OCI-M2 (cell line): Measurements from ENCODE around the gene PDE6A.

Experiments used
- DNase-seq: peaks from one replicate; lab custom pipeline; 2025; ENCODE audit not compliant: unreplicated experiment; lab: John Stamatoyannopoulos, UW

PDE6A gene

DNA sequence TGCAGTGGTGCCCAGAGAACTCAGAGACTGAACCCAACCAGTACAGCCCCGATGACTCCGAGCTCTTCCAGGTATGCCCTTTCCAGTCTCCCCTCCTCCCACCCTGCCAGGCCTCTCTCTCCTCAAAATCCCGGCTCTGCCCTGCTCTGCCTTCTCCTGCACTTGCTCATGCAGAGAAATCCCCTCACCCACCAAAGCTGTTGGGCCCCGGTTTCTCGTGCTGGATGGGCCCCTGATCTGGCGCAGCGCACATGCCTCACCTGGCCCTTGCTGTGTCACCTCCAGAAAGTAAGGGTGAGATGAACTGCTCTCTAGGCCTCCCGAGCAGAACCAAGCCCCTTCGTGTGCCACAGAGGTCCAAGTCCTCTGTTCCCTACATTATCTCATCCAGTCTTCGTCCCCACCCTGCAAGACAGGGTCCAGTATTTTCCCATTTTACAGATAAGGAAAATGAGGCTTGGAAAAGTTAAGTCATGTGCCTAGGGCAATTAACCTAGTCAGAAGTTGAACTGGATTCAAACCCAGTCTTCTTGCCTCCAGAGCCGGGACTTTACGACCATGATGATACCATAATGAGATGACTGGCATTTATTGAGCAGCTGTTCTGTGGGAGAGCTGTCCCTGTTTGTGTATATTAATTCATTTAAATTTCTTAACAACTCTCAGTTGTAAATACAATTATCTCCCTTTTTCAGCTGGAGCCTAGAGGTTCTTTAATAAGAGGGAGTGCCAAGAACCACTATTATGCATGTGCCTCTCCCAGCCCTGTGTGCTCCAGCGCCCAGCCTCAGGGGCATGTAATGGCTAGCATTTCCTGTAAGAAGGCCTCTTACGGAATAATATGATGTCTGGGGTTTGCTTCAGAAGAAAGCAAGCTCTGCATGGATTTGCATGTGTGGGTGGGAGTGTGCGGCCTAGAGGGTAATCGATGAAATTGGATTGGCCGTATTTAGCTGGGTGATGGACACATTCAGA lies 123.8 kb downstream of the PDE6A start:
- DNase-seq = no peak

DNA sequence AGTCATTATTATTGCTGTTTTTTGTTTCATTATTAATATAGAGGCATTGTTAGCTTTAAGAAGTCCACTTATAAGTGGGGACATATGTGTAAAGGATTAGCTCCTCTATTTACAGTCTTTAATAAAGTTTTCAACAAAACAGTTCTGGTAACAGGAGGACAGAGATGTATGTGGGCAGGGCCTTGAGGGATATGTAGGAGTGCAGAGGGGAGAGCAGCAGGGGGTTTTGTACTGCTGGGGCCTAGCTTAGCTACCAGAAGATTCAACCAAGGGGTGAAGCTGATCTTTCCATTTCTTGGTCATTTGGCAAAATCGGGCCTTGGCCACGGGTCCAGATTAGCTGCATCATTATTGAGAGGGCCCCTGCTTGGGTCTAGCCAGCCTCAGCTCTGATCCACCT lies 124.6 kb downstream of the PDE6A start:
- DNase-seq = no peak

DNA sequence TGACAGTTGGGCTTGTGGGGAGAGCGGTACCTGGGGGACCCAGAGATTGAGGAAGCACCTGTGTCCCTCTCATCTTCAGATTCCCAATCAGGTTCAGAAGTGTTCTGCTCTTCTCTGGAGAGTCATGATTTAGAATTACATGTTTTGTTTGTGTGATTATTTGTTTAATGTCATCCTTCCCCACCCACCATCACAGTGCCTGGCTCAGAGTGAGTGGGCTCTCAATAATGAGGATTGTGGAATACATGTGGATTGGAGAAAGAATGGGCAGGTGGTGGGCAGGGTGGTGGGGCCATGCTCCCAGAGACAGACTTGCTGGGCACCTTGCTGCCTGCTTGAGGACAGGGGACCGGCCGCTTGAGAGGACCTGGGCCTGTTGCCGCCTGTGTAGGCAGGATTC lies 126.5 kb downstream of the PDE6A start:
- DNase-seq = no peak

DNA sequence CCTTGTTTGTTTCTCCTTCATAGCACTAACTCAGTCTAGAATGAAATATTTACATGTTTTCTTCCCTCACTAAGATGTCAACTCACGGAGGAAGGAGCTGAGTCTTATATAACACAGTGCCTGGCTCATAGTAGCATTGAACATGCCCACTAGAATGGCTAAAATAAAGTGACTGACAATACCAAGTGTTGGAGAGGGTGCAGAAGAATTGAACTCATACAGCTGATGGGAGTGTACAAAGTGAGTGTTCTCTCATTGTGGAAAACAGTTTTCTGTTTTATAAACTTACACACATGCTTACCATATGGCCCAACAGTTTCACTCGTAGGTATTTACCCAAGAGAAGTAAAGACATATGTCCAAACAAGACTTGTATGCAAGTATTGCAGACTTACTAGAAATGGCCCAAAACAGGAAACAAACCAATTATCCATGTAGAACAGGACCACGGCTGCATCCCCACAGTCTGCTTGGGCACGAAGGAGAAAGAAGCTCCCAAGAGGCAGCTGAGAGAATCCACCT lies 127.0 kb downstream of the PDE6A start:
- DNase-seq = no peak

DNA sequence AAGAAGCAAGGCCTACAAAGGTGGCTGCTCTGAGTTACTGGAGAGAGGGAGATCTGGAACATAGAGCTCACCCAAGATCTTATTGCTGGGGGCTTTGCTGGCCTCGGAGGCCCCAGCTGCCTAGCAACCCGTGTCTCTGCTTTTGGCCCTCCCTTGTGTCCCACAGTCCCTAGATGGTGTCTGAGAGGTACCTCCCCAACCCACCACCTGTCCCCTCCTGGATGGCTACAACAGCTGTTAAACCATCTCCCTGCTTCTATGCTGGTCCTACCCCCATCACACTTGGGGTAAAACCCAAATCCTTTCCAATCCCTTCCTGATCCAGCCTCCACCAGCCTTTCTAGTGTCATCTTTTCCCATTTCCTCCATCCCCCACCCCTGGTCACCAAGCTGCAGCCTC lies 127.9 kb downstream of the PDE6A start:
- no peak for DNase-seq

DNA sequence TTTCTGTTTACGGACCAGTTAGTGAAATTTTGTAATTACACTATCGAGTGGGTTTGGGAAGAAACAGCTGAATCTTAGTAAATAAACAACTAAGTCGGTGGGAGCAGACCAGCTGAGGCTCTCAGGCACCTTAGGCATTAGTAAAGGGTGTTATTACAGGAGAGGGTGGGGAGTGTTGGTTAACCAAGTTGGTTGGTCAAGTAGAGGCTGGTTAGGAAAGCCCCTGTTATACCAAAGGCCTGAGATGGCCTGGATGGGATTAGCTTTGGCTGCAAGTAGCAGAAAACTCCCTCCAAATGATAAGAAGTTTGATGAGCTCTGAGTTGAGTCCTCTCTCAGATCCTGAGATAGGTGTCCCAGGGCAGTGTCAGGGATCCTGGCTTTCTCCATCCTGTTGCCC lies 133.1 kb downstream of the PDE6A start:
- DNase-seq = no peak

DNA sequence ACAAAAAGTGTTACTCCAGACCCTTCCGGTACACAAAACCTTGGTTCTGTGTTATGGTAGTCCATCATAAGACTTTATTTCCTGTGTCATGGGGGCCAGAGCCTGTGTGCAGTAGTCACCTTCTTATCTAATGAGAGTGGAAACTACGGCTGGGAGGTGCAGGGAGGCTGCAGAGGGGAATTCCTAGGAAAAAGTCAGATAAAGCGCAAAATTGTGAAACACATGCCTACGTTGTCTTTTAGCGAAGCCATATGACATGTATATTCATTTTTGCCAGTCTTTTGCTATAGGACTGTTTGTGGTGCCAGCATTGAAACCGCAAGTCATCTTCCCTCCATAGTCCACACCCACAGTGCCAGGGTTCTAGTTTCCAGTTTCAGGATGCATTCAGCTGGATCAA lies 133.7 kb downstream of the PDE6A start:
- no peak for DNase-seq

DNA sequence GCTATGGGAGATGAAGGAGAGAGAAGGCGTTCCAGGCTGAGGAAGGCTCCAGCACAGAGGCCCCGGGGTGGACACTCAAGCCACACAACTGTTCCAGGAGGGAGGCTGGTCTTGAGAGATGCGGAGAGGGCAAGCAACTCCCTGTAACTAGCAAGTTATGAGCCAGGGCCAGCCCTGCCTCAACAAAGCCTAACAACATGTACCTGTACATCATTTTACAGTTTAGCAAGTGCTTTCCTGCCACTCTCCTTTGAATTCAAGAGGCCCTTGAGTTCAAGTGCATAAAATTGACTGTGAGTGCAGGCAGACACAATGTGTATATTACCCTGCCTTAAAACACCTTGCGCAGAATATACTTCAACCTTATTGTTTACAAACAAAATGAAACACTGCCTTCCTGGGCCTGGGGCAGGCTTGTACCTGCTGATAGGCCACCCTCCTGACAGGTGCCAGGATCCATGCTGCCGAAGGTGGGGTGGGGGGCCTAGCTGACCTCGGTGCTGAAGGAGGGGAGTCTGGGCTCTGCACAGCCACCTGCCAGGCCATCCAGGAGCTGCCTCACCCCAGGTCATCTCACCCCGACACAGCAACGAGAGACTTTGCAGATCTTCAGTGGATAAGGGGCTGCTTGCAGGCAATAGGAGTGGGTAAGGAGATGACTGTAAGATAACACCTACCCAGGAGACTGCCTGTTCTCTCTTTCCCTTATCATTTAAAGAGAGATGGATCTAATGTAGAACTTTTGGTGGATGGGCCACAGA lies 134.5 kb downstream of the PDE6A start:
- DNase-seq = no peak

DNA sequence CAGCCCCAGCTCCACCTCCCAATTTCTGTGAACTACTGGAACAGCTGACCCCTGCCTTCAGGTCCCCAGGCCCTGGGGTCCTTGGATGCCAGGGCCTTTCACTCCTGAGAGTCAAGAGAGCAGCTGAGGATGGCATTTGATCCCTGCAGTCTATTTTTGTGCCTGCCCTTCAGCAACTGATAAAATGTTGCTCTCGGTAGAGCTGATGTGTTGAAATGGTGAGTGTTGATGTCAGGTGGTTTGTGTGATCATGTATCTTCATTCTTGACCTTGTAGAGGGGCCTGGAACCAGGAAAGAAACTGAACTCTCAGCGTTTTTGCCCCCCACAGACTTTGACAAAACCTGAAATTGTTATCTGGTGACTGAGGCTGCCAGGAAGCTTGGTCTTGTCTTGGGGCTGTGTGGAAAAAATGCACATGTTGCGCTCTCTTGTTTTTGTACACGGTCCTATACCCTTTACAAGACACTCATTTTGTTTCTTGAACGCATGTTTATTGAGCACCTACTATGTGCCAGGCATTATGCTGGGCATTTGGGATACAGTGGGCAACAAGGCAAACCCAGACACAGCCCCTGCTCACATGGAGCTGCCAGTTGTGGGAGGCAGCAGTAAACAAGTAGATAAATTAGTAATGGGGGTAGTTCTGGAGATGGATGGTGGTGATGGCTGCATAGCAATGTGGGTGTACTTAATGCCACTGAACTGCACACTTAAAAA lies 136.2 kb downstream of the PDE6A start:
- no peak for DNase-seq
